ENCODE results near the gene ACAN. TPM values are rescaled to one million over a fixed set of nuclear protein-coding genes. Genes with fewer than 3 reads are reported as not detected.

ACAN gene
- polyA plus RNA-seq, 1 experiment, result 3.6 TPM

DNA sequence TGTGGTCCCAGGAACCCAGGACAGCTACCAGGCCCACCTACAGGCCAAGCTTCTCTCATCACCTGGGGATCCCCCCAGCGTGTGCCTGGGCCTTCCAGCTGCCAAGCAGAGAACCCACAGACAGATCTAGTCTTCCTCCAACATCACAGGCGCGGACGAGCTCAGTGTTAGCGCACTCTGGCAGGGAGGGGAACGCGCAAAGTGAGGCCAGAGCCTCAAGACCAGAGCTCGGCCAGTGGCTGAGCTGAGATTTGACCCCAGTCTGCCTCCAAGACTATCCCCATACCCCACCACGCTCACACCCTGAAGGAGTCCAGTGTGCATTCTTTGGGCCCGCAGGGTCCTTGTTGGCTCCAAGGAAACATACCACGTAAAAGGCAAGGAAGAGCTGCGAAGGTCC lies 104.9 kb downstream of the ACAN start:
- H3K36me3 ChIP-seq (ENCODE audit: control insufficient read depth, insufficient read depth, low read length), result peaks cover 32% of the 10 kb centered on the region
- TF ChIP-seq, protein P1, sequence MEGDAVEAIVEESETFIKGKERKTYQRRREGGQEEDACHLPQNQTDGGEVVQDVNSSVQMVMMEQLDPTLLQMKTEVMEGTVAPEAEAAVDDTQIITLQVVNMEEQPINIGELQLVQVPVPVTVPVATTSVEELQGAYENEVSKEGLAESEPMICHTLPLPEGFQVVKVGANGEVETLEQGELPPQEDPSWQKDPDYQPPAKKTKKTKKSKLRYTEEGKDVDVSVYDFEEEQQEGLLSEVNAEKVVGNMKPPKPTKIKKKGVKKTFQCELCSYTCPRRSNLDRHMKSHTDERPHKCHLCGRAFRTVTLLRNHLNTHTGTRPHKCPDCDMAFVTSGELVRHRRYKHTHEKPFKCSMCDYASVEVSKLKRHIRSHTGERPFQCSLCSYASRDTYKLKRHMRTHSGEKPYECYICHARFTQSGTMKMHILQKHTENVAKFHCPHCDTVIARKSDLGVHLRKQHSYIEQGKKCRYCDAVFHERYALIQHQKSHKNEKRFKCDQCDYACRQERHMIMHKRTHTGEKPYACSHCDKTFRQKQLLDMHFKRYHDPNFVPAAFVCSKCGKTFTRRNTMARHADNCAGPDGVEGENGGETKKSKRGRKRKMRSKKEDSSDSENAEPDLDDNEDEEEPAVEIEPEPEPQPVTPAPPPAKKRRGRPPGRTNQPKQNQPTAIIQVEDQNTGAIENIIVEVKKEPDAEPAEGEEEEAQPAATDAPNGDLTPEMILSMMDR (IDR thresholded peaks at IDR 0.05; ENCODE audit: insufficient read depth, low read depth, low read length), result no peak
- DNase-seq (ENCODE audit: low read depth), result no peak
- ChIA-PET CTCF (interaction anchor here (0.7 to 1.3 kb wide), 5 partner anchors 93 to 270 kb away, joined by 3 to 4 read pairs (median 3); no protein-coding TSS in a partner anchor), POLR2A (no interaction called here)
- no peaks in the 10 kb centered on the region for H3K27me3 ChIP-seq (ENCODE audit: control insufficient read depth, insufficient read depth, low read length)
- H3K4me3 ChIP-seq (ENCODE audit: low read depth, low read length), result no peak overlapping the region

DNA sequence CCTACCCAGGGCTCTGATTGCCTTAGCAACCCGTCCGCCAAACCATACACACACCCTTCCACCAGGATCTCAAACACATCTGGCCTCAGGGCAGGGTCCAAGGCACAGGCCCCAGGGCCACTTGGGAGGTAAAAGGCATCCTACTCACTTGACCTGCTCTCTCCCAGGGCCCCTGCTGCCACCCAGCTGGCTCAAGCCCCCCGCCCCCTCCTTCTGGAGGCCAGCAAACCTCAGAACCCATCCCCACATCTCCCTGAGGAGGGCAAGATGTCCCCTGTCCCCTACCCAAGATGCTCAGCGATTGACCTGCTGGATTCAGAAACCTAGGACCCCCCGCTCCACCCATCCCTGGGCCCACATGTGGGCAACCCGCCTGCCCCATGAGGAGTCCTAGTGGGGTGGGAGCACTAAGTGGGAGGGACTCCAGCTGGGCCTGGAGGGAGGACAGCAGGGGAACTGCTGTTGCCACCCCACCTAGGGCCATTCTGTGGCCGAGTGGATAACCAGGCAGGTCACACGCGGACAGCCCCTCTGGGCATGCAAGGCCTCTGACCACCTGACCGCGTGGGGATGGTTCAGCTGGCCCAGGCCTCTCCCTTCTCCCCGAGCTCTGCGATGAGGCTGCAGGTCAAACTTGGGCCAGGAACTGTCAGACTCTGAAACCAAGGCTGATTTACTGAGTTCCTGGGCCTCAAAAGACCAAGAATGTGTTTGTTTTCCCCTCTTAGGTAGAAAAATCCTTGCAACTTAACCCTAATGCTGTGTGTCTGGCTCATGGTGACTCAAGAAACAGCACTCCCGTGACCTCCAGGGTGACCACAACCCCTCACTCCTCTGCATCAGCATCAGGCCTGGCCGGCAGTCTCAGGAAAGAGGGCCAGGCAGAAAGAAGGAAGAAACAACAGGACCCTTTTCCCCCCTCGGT lies 105.7 kb downstream of the ACAN start:
- H3K4me3 ChIP-seq (ENCODE audit: low read depth, low read length), result no peak overlapping the region
- H3K36me3 ChIP-seq (ENCODE audit: control insufficient read depth, insufficient read depth, low read length), result peaks cover 29% of the 10 kb centered on the region
- POLR2A ChIA-PET, result no interaction called here
- TF ChIP-seq, protein P1 (IDR thresholded peaks at IDR 0.05; ENCODE audit: insufficient read depth, low read depth, low read length), result no peak
- DNase-seq (ENCODE audit: low read depth), result no peak
- CTCF ChIA-PET, result interaction anchor here (0.7 to 1.3 kb wide), 5 partner anchors 92 to 269 kb away, joined by 3 to 4 read pairs (median 3); no protein-coding TSS in a partner anchor
- H3K27me3 ChIP-seq (ENCODE audit: control insufficient read depth, insufficient read depth, low read length), result no peaks in the 10 kb centered on the region

DNA sequence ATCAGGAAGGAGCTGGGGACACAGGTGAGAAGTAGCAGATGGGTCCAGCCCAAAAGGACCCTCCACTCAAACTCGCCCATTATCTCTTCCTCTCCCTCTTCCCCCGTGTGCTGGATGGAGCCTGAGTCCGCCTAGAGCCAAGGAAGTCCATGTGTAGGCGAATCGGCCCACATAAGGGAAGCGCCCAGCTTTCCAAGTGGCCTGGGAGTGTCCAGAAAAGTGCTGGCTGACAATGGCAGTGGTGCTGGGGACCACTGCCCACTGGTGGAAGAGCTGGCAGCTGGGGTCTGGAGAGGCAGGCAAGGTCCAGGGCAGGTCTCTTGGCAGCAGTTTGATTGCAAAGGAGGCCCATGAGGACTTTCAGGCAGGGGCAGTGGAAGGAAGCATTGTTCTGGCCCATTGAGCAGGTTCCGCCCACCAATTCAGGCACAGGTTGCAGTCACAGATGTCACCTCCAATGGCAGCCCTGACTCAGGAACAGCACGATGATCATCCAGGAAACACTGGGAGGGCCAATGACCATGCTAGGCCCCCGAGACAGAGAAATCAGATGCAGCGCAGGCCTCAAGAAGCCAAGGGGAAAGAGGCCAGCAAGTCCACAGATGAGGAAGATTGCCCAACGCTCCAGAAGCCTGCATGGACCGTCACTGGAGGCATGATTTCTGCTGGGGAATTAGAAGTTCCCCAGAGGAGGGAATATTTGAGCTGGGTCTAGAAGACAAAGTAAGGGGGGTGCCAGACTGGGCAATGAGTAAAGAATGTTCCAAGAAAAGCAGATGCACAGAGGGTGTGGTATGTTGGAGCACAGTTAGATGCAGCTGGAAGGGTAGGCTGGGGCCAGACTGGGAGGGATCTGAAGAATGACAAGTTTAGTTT lies 107.0 kb downstream of the ACAN start:
- Histone ChIP-seq H3K27me3 (ENCODE audit: control insufficient read depth, insufficient read depth, low read length) (no peaks in the 10 kb centered on the region), H3K4me3 (ENCODE audit: low read depth, low read length) (no peak overlapping the region), H3K36me3 (ENCODE audit: control insufficient read depth, insufficient read depth, low read length) (peaks cover 27% of the 10 kb centered on the region)
- no peak for DNase-seq (ENCODE audit: low read depth)
- ChIA-PET CTCF (interaction anchor here (0.6 to 3.9 kb wide), 7 partner anchors 15 to 267 kb away, joined by 3 to 18 read pairs (median 3); partner anchors contain the start of gene HAPLN3), POLR2A (no interaction called here)
- TF ChIP-seq, protein P1 (IDR thresholded peaks at IDR 0.05; ENCODE audit: insufficient read depth, low read depth, low read length), result no peak

DNA sequence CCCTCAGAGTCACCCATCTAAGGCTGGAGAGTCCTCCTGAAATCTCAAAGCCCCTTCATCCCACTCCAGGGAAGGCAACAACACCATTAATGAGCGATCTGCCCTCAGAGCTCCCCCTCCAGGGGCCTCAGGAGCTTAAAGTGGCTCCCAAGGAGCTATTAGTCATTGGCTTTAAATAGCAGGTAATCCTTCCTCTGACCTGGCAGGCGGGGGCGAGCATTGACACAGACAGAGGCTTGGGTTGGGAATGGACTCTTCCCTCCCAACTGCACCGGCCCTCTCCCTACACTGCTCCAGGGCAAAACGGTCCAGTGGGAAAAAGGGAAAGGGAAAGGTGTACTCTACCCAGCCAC lies 108.5 kb downstream of the ACAN start:
- H3K4me3 ChIP-seq (ENCODE audit: low read depth, low read length), result peak overlapping the region; percentile 75
- no peak for DNase-seq (ENCODE audit: low read depth)
- CTCF ChIA-PET, result interaction anchor here (0.7 to 3.9 kb wide), 11 partner anchors 9 to 289 kb away, joined by 3 to 18 read pairs (median 3); no protein-coding TSS in a partner anchor

More for the DNA sequence above, 108.5 kb downstream of the ACAN start:
- no peaks in the 10 kb centered on the region for H3K27me3 ChIP-seq (ENCODE audit: control insufficient read depth, insufficient read depth, low read length)
- TF ChIP-seq, protein P1 (IDR thresholded peaks at IDR 0.05; ENCODE audit: insufficient read depth, low read depth, low read length), result no peak
- H3K36me3 ChIP-seq (ENCODE audit: control insufficient read depth, insufficient read depth, low read length), result peaks cover 18% of the 10 kb centered on the region
- POLR2A ChIA-PET, result interaction anchor here (0.6 kb wide), 1 partner anchor 149 kb away, joined by 3 read pairs; no protein-coding TSS in a partner anchor
